ENCODE measurements around the gene BTBD1. TPM values are rescaled to one million over a fixed set of nuclear protein-coding genes. Genes with fewer than 3 reads are reported as not detected.

The BTBD1 gene
- total RNA-seq, 1 experiment from 2014 or later = 80.0 TPM

DNA sequence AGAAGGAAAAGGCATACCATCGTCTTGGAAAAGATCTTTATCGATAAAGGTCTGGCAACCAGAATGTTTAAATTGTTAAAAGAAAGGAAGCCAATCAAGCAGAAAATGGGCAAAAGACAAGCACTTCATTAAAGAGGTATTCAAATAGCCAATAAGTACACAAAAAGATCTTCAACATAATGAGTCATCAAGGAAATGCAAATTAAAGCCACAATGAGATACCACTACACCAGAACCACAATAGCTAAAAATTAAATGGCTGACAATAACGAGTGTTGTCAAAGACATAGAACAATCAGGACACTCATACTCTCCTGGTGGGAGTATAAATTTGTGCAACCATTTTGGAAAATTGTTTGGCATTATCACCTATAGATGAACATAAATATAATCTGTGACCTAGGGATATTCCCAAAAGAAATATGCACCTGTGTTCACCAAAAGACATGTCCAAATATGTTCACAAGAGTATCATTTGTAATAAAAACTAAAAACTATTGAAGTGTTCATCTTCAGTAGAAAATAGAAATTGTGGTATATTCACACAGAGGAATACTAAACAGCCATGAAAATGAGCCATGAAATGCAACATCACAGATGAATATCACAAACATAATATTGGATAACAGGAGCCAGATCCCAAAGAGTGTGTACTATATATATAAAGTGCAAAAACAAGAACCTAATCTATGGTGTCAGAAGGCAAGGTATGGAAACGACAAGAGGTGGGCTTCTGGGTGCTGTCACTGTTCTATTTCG lies 14.4 kb upstream of the BTBD1 start:
- ChIA-PET CTCF (no interaction called here), RAD21 (ENCODE audit: low non-redundant PET in 1 of 2, low total read pairs in 2 of 2, uncharacterized antibody in 2 of 2, unreplicated experiment in 2 of 2) (no interaction called here), POLR2A (no interaction called here)
- no peaks in the 10 kb centered on the region for H3K27me3 ChIP-seq (ENCODE audit: insufficient read depth, low read length)
- no peaks in the 10 kb centered on the region for H3K36me3 ChIP-seq (ENCODE audit: control insufficient read depth in 1 of 2, insufficient read depth in 2 of 2, low read length in 2 of 2)
- no peak overlapping the region for H3K9ac ChIP-seq (ENCODE audit: low read length)
- H3K4me3 ChIP-seq (replicated peaks in 1 of 2; ENCODE audit: low read depth in 1 of 2, low read length in 2 of 2) = no peak overlapping the region
- ATAC-seq = no peak
- no peaks in the 10 kb centered on the region for H3K9me3 ChIP-seq (ENCODE audit: control insufficient read depth in 1 of 2, insufficient read depth in 1 of 2, low read depth in 1 of 2, low read length in 2 of 2)
- no TSS peak for BruUV-seq (replicated peaks)
- no peaks in the 10 kb centered on the region for H3K79me2 ChIP-seq (ENCODE audit: insufficient read depth, low read length)
- no peaks in the 10 kb centered on the region for H3K9me2 ChIP-seq (ENCODE audit: insufficient read depth)
- TF ChIP-seq SRF (IDR thresholded peaks at IDR 0.05; ENCODE audit: low read depth) (no peak), EZH2phosphoT487 (IDR thresholded peaks at IDR 0.05; ENCODE audit: borderline replicate concordance) (no peak), SP1 (IDR thresholded peaks at IDR 0.05; ENCODE audit: low read depth) (no peak), ZBTB33 (IDR thresholded peaks at IDR 0.05; ENCODE audit: extremely low read depth, insufficient replicate concordance, low read length) (no peak), ATF3 (IDR thresholded peaks at IDR 0.05) (no peak), SIN3A (IDR thresholded peaks at IDR 0.05; ENCODE audit: low read depth) (no peak), EGR1 (IDR thresholded peaks at IDR 0.05; ENCODE audit: low read depth) (no peak)
- TF ChIP-seq, protein P1, sequence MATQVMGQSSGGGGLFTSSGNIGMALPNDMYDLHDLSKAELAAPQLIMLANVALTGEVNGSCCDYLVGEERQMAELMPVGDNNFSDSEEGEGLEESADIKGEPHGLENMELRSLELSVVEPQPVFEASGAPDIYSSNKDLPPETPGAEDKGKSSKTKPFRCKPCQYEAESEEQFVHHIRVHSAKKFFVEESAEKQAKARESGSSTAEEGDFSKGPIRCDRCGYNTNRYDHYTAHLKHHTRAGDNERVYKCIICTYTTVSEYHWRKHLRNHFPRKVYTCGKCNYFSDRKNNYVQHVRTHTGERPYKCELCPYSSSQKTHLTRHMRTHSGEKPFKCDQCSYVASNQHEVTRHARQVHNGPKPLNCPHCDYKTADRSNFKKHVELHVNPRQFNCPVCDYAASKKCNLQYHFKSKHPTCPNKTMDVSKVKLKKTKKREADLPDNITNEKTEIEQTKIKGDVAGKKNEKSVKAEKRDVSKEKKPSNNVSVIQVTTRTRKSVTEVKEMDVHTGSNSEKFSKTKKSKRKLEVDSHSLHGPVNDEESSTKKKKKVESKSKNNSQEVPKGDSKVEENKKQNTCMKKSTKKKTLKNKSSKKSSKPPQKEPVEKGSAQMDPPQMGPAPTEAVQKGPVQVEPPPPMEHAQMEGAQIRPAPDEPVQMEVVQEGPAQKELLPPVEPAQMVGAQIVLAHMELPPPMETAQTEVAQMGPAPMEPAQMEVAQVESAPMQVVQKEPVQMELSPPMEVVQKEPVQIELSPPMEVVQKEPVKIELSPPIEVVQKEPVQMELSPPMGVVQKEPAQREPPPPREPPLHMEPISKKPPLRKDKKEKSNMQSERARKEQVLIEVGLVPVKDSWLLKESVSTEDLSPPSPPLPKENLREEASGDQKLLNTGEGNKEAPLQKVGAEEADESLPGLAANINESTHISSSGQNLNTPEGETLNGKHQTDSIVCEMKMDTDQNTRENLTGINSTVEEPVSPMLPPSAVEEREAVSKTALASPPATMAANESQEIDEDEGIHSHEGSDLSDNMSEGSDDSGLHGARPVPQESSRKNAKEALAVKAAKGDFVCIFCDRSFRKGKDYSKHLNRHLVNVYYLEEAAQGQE (IDR thresholded peaks at IDR 0.05; ENCODE audit: low read depth) = no peak
- intact Hi-C loops (cut with micrococcal nuclease) = no loop called here
- no peak overlapping the region for H3K27ac ChIP-seq (ENCODE audit: low read depth, low read length)
- H4K20me1 ChIP-seq (ENCODE audit: insufficient read depth) = no peaks in the 10 kb centered on the region
- no peak for DNase-seq (ENCODE audit: low read depth, low spot score)
- no peak overlapping the region for H2AFZ ChIP-seq (ENCODE audit: low read depth, low read length, poor library complexity, severe bottlenecking)
- H3K4me1 ChIP-seq (ENCODE audit: control insufficient read depth in 1 of 2, insufficient read depth in 2 of 2, low read length in 2 of 2) = no peaks in the 10 kb centered on the region
- no peak overlapping the region for H3K4me2 ChIP-seq (ENCODE audit: low read length)

Data from HCT116 (cell line).